GM12872 (cell line): Measurements from ENCODE around the gene ZCWPW2.

Experiments
- TF ChIP-seq, protein P1 (sequence below): IDR thresholded peaks from 3 replicates; pipeline ENCODE4 v1.5.1; 2011; ENCODE audit warnings: low read depth, mild to moderate bottlenecking, low read length, moderate library complexity; ENCODE audit not compliant: insufficient read depth

The ZCWPW2 gene

DNA sequence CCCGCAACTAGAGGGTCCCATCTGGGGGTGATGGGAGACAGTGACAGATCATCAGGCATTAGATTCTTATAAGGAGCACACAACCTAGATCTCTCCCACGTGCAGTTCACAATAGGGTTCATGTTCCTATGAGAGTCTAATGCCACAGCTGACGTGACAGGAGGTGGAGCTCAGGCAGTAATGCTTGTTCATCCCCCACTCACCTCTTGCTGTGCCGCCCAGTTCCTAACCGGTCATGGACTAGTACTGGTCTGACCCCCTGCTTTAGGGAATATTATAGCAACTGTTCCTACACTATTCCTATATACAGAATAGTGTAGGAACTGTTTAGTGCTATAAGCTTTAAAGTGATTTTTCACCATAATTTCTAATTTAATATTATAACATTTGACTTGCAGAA is 128.2 kb downstream of the ZCWPW2 start:
- TF ChIP-seq, protein P1, sequence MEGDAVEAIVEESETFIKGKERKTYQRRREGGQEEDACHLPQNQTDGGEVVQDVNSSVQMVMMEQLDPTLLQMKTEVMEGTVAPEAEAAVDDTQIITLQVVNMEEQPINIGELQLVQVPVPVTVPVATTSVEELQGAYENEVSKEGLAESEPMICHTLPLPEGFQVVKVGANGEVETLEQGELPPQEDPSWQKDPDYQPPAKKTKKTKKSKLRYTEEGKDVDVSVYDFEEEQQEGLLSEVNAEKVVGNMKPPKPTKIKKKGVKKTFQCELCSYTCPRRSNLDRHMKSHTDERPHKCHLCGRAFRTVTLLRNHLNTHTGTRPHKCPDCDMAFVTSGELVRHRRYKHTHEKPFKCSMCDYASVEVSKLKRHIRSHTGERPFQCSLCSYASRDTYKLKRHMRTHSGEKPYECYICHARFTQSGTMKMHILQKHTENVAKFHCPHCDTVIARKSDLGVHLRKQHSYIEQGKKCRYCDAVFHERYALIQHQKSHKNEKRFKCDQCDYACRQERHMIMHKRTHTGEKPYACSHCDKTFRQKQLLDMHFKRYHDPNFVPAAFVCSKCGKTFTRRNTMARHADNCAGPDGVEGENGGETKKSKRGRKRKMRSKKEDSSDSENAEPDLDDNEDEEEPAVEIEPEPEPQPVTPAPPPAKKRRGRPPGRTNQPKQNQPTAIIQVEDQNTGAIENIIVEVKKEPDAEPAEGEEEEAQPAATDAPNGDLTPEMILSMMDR, result no peak

DNA sequence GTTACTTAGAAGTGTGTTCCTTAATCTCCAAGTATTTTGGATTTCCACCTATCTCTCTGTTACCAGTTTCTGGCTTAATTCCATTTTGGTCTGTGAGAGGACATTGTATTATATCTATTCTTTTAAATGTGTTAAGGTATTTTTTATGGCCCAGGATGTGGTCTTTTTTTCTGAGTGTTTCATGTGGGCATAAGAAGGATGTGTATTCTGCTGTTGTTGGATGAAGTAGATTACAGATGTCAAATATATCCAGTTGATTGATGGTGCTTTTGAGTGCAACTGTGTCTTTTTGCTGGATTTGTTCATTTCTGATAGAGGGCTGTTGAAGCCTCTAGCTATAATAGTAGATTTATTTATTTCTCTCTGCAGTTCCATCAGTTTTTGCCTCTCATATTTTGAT is 136.6 kb downstream of the ZCWPW2 start:
- TF ChIP-seq, protein P1, result no peak

DNA sequence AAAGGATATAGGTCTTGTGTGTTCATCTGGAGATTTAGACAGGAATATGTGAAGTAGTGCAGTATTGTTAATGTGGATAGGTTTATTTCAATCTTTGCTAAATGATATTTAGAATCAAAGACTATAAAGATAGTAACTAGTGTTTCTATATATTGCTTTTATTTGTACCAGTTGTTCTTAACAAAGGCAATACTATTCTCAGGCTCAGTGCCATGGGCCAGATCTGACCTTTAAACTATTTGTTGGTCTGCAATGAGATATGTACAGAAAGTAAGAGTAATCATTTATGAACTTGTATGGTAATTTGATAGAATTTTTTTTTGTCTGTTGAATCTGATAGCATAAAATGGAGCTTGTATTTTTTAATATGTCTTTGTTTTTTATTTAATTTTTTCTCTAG is 146.8 kb downstream of the ZCWPW2 start:
- TF ChIP-seq, protein P1, result no peak

DNA sequence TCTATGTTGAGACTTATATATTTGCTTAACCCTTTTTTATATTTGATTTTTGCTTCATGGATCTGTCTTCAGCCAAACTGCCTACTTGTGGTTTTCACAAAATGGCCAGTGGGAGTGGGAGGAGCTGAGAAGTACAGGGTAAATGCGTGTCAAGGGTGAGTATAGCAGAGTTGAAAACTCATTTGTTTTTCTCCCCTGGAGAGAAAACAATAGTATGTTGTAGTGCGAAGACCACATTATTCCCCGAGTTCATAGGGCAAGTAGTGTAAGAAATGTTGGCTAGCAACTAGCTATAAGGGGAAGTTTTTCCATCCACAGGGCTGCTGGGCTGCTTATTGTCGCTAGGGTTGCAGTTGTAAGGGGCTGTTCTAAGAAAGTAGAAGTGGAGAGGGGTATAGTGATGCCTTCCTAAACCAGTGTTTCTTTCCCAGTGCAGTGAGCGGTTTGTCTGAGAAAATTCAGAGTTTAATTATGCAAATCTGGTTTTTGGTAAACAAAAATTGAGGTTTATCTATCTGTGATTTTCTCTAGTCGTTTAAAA is 153.9 kb downstream of the ZCWPW2 start:
- TF ChIP-seq, protein P1, result no peak

DNA sequence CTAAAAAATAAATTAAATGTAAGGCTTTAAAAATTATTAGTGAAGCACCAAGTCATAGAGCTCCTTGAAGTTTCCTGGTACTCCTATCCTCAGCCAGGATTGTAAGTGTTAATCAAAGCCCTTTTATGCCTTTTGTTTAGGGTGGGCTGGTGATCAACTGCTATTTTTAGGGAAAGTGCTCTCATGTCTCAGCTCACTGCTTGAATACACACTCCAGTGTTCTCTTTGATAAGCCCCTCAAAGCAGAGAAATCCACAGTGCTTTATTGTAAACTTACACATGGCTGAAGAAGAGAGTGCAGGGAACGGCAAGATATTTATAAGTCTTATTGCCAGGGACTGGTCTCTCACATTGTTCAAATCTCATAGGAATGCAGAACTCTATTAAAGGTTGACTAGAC is 156.5 kb downstream of the ZCWPW2 start:
- TF ChIP-seq, protein P1, result no peak

DNA sequence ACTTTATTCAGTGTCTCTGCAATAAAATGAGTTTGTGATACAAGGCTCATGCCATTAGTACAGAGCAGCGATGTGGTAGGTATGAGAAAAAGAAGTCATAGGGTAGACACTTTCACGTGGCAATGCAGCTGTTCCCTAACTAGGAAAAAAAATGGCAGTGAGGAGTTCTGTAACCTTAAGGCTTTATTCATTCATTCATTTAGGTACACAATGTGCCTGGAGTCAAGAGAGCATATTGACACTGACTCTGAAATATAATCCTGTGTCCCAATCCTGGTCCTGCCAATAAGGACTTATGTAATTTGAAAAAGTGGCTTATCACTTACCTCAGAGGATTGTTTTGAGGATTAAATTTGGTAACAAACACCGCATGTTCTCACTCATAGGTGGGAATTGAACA is 173.1 kb downstream of the ZCWPW2 start:
- TF ChIP-seq, protein P1, result no peak

DNA sequence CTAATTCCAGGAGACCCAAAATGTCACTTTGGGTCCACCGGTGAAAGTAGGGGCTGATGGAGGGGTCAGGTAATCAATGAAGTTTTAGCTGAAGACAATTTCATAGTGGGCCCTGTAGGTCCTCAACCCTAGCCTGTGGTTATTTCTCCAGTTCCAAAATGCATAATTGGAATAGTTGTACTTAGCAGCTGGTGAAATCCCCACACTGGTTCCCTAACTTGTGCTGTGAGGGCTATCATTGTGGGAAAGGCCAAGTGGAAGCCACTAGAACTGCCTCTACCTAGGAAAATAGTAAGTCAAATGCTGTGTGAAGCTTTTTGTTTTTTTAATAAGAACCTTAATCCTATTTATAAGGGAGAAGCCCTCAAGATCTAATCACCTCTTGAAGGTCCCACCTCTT is 193.8 kb downstream of the ZCWPW2 start:
- TF ChIP-seq, protein P1, result no peak
